ENCODE measurements around the gene PTPRN2. TPM values are rescaled to one million over a fixed set of nuclear protein-coding genes. Genes with fewer than 3 reads are reported as not detected.
A peak's percentile ranks its signal among the peaks of the same experiment; 100 is the strongest.
"Not testable (repeated sequence)": the region's sequence is repeated elsewhere in the genome, so short reads cannot be mapped to it uniquely, and the experiment has no call there.

PTPRN2 gene
- total RNA-seq, 8 experiments from 2014 or later = 0.10 to 19.7 (median 10.8) TPM; not detected in 1

DNA sequence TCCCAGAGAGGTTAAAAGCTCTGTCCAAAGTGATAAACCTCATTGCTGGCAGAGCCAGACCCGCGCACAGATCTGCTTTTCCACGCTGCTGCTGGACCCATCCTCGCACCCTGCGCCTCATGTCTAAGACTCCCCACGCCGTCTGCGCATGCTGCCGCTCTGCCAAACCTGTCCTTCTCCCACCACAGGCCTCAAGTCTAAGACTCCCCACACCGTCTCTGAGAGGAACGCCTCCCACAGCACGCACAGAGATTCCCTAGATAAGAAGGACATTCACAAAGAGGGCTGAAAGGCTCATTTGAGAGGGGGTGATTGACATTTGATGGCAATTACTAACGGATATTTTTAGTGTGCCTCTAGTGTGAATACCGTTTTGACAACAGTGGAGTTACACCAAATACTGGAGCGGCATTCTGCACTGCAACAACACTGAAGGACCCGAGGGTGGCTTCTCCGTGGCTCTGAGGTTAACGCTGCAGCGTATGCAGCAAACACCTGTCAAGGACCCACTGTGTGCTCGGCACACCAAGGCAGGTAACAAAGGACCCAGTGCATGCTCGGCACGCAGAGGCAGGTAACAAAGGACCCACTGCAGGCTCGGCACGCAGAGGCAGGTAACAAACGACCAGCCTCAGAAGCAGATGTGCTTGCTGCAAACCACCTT is 1019.4 kb downstream of the PTPRN2 start:
- WGBS, 10 experiments = 10 to 87% (median 72%) methylated on average over 1 to 17 of the region's 25 CpGs; no CpG with 5 or more reads in 2 of the 10 experiments
- Histone ChIP-seq H3K4me1 (replicated peaks in 1 of 2) (peaks cover 21 to 44% of the 10 kb centered on the region in 2 donors), H3K27ac (peak overlapping the region; percentile 64 to 94), H3K4me3 (peak overlapping the region; percentile 11 to 39 (median 24))
- peak in 2 of 8 experiments; percentile 2 to 6 for ATAC-seq (replicated peaks in 6 of 8)
- in situ Hi-C loops (cut with MboI; ENCODE audit: low pct_unique_long_range_greater_than_20kb in 2 of 9, low sequenced_read_pairs in 9 of 9, unreplicated experiment in 9 of 9) = no loop called here

DNA sequence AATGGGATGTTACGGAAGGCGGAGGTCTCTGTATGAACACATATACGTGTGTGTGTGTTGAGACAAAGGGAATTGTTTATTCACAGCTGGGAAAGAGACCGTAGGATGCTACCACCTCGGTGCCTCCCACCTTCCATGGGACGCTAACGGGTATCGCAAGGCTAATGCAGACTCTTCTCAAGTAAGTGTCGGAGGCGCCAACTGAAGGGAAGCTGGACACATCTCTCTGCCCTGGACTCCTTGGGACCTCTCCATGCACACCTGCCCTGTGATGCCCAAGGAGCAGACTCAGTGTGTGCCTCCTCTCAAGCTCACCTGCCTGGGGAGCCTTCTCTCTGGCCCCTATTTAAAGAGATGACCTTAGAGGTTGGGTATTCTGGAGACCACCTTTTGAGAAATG is 1020.0 kb downstream of the PTPRN2 start:
- 53 to 93% (median 75%) methylated on average over 3 to 10 of the region's 10 CpGs; no CpG with 5 or more reads in 2 of the 10 experiments for WGBS, 10 experiments
- in situ Hi-C loops (cut with MboI; ENCODE audit: low pct_unique_long_range_greater_than_20kb in 2 of 9, low sequenced_read_pairs in 9 of 9, unreplicated experiment in 9 of 9) = no loop called here
- Histone ChIP-seq H3K4me3 (no peak overlapping the region), H3K4me1 (replicated peaks in 1 of 2) (peaks cover 21 to 44% of the 10 kb centered on the region in 2 donors), H3K27ac (peak overlapping the region; percentile 64 to 94)
- no peak for ATAC-seq (replicated peaks in 6 of 8)

DNA sequence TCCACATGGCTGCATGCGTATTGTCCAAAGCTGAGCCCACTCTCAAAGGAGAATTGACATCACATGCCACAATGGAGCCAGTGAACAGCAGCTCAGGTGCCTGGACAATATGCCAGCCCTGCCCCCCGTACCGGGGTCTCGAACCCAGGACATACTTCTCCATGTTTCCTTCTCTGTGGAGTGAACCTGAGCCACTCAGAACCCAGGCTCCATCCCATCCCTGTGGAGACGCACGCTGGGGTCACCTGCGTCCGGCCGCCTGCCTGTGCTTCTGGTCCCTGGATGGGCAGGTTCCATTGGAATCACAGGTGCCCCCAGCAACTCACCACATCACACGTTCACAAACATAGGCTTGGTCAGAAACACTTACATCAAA is 1021.0 kb downstream of the PTPRN2 start:
- ATAC-seq (replicated peaks in 6 of 8) = no peak
- H3K27ac ChIP-seq = peak overlapping the region in 1 of 2 donors; percentile 39
- in situ Hi-C loops (cut with MboI; ENCODE audit: low pct_unique_long_range_greater_than_20kb in 2 of 9, low sequenced_read_pairs in 9 of 9, unreplicated experiment in 9 of 9) = no loop called here
- H3K4me1 ChIP-seq (replicated peaks in 1 of 2) = peaks cover 21 to 44% of the 10 kb centered on the region in 2 donors
- WGBS, 10 experiments = 0 to 83% (median 58%) methylated on average over 1 to 5 of the region's 10 CpGs; no CpG with 5 or more reads in 4 of the 10 experiments
- H3K4me3 ChIP-seq = no peak overlapping the region

DNA sequence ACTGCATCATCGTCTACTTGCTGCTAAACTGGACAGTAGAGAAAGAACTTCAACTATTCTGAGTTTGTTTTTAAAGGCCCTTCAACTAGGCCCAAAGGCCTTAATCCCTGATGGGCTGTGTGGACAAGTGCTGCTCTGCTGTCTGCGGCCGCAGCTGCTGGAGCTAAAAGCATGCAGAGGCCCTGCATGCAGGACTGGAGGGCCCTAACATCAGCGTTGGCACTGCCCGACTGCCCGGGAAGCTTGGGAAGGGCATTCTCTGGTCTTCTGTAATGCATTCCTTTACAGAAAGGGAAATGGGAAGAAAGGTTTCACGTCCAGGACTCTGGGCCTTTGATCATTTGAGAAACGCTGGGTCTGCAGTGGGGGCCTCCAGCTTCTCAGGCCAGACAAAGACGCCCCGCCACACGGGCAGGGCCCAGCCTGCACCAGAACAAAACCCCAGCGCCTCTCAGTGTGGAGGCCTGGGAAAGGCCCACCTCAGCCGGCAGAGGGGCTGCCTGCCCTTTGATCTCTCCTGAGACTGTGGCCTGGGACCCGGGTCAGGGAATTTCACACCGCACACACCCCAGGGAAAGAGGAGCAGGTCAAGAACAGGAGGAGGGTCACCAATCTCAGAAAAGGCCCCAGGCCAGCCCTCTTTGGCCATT is 1021.5 kb downstream of the PTPRN2 start:
- 43 to 83% (median 66%) methylated on average over 3 to 10 of the region's 15 CpGs; no CpG with 5 or more reads in 3 of the 10 experiments for WGBS, 10 experiments
- no peak for ATAC-seq (replicated peaks in 6 of 8)

DNA sequence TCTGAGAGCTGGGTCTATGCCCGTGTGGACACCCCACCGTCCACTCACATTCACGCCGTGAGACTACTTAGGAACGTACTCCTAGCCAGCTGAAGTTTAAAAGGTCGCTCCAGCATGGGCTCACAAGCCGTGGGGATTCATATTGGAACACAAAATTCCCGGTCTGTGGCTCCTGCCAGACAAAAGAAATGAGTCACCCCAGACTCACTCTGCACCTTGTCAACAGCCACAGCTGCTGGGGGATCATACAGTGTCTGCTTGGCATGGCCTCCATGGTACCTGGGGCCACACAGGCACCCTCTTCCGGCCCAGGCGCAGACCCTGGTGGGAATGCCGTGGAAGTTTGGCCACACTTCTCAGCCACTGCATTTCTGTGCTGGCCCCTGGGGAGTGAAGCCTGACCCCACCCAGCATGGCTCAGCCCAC is 1022.4 kb downstream of the PTPRN2 start:
- ATAC-seq (replicated peaks in 6 of 8) = no peak
- Histone ChIP-seq H3K4me1 (replicated peaks in 1 of 2) (peaks cover 21 to 41% of the 10 kb centered on the region in 2 donors), H3K4me3 (no peak overlapping the region), H3K27ac (no peak overlapping the region)
- WGBS, 10 experiments = 48 to 100% (median 74%) methylated on average over 1 to 8 of the region's 11 CpGs; no CpG with 5 or more reads in 5 of the 10 experiments
- in situ Hi-C loops (cut with MboI; ENCODE audit: low pct_unique_long_range_greater_than_20kb in 2 of 9, low sequenced_read_pairs in 9 of 9, unreplicated experiment in 9 of 9) = no loop called here

More for the DNA sequence above, 1021.5 kb downstream of the PTPRN2 start:
- peaks cover 21 to 44% of the 10 kb centered on the region in 2 donors for H3K4me1 ChIP-seq (replicated peaks in 1 of 2)
- in situ Hi-C loops (cut with MboI; ENCODE audit: low pct_unique_long_range_greater_than_20kb in 2 of 9, low sequenced_read_pairs in 9 of 9, unreplicated experiment in 9 of 9) = no loop called here
- H3K27ac ChIP-seq = peak overlapping the region in 1 of 2 donors; percentile 39
- no peak overlapping the region for H3K4me3 ChIP-seq

DNA sequence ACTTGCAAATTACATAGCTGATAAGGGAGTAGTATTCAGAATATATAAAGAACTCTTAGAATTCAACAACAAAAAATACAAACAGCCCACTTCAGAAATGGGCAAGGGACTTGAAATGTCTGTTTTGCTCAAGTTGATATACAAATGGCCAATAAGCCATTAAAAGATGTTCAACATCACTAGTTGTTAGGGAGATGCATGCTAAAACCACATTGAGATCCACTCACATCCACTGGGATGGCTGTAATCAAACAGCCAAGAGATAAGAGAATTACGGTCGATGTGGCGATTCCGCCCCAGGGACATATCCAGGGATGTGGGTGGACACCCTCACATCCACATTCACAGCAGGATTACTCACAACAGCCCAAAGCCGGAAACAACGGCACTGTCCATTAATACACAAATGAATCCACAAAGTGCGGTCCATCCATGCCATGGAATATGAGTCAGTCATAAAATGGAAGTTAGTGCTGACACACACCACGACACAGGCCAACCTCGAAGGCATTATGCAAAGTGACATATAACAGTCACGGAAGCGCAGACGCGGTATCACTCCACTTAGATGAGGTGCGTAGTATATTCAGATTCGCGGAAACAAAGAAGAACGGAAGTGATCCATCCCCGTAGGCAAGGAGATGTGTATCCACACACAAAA is 1023.0 kb downstream of the PTPRN2 start:
- Histone ChIP-seq H3K4me3 (no peak overlapping the region), H3K27ac (no peak overlapping the region), H3K4me1 (replicated peaks in 1 of 2) (peaks cover 21 to 38% of the 10 kb centered on the region in 2 donors)
- in situ Hi-C loops (cut with MboI; ENCODE audit: low pct_unique_long_range_greater_than_20kb in 2 of 9, low sequenced_read_pairs in 9 of 9, unreplicated experiment in 9 of 9) = no loop called here
- no peak for ATAC-seq (replicated peaks in 6 of 8)
- WGBS, 10 experiments = 70 to 97% (median 88%) methylated on average over 2 to 17 of the region's 18 CpGs; no CpG with 5 or more reads in 3 of the 10 experiments

DNA sequence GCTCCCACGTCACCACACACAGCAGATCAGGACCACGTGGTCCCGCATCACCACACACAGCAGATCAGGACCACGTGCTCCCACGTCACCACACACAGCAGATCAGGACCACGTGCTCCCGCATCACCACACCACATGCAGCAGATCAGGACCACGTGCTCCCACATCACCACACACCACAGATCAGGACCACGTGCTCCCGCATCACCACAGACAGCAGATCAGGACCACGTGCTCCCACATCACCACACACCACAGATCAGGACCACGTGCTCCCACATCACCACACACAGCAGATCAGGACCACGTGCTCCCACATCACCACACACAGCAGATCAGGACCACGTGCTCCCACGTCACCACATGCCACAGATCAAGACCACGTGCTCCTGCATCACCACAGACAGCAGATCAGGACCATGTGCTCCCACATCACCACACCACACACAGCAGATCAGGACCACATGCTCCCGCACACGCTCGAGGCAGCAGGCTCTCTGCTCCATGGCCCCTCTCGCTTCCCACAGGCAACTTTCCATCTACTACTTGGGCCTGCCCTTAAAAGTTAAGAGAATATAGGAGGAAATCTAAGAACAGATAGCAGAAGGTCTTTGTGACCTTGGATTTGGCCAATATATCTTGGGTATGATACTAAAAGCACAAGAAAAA is 1024.0 kb downstream of the PTPRN2 start:
- ATAC-seq (replicated peaks in 6 of 8); H3K27ac ChIP-seq; in situ Hi-C loops (cut with MboI; ENCODE audit: low pct_unique_long_range_greater_than_20kb in 2 of 9, low sequenced_read_pairs in 9 of 9, unreplicated experiment in 9 of 9); H3K4me3 ChIP-seq: not testable (repeated sequence)
- H3K4me1 ChIP-seq (replicated peaks in 1 of 2) = peaks cover 14 to 33% of the 10 kb centered on the region in 2 donors
- WGBS, 10 experiments = 70 to 100% (median 83%) methylated on average over 1 to 4 of the region's 20 CpGs; no CpG with 5 or more reads in 7 of the 10 experiments

DNA sequence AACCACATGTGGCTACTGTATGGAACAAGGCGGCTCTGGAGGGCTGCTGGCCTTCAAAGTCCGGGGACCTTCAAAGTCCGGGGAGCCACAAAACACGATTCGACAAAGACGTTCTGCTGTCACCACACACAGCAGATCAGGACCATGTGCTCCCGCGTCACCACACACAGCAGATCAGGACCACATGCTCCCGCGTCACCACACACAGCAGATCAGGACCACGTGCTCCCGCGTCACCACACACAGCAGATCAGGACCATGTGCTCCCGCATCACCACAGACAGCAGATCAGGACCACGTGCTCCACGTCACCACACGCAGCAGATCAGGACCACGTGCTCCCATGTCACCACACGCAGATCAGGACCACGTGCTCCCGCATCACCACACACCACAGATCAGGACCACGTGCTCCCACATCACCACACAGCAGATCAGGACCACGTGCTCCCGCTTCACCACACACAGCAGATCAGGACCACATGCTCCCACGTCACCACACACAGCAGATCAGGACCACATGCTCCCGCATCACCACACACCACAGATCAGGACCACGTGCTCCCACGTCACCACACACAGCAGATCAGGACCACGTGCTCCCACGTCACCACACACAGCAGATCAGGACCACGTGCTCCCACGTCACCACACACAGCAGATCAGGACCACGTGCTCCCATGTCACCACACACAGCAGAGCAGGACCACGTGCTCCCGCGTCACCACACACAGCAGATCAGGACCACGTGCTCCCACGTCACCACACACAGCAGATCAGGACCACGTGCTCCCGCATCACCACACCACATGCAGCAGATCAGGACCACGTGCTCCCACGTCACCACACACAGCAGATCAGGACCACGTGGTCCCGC is 1024.9 kb downstream of the PTPRN2 start:
- peaks cover 8 to 25% of the 10 kb centered on the region in 2 donors for H3K4me1 ChIP-seq (replicated peaks in 1 of 2)
- H3K27ac ChIP-seq; H3K4me3 ChIP-seq; in situ Hi-C loops (cut with MboI; ENCODE audit: low pct_unique_long_range_greater_than_20kb in 2 of 9, low sequenced_read_pairs in 9 of 9, unreplicated experiment in 9 of 9); ATAC-seq (replicated peaks in 6 of 8): not testable (repeated sequence)
- 50 to 100% (median 81%) methylated on average over 1 to 5 of the region's 44 CpGs; no CpG with 5 or more reads in 4 of the 10 experiments for WGBS, 10 experiments

DNA sequence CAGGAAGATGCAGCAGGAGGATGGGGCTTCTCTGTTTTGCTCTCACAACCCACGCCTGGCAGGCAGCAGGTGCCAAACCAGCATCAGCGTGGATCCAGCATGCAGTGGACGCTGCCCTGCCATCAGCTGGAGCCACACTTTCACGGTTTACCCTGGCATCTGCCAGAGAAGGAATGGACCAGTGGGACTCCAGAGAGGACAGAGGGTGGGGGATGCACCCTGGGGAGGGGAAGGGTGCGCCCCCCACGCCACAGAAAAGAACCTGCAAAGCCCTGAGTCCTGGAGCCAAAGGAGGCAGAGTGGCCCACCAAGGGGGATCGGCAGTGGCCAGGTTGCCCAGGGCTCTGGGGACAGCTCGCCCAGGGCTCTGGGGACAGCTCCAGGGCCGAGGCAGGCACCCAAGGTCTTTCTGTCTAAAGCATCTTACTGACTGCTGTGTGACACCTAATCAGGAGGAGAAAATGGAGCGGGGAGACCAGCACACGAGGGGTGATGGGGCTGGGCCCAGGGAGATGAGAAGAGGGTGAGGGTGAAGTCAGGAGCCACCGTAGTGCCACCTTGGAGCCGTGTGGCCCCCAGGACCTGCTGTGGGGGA is 1025.7 kb downstream of the PTPRN2 start:
- ATAC-seq (replicated peaks in 6 of 8) = no peak
- WGBS, 10 experiments = 0 to 90% (median 8%) methylated on average over 2 to 3 of the region's 13 CpGs; no CpG with 5 or more reads in 6 of the 10 experiments
- H3K27ac ChIP-seq = no peak overlapping the region
- no peak overlapping the region for H3K4me3 ChIP-seq
- H3K4me1 ChIP-seq (replicated peaks in 1 of 2) = peaks cover 3 to 16% of the 10 kb centered on the region in 2 donors
- in situ Hi-C loops (cut with MboI; ENCODE audit: low pct_unique_long_range_greater_than_20kb in 2 of 9, low sequenced_read_pairs in 9 of 9, unreplicated experiment in 9 of 9) = no loop called here

DNA sequence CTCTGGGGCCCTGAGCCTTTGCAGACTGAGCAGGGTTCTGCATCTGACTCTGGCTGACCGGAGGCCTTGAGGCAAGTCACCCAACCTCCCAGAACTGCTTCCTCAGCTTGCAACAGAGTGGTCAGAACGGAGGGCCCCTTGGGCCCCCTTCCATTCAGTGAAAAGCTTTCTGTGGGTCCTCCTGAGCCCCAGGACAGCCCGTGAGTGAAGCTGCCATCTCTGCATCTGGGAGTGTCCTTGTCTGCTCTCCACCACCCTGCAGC is 1026.2 kb downstream of the PTPRN2 start:
- no peak for ATAC-seq (replicated peaks in 6 of 8)
- in situ Hi-C loops (cut with MboI; ENCODE audit: low pct_unique_long_range_greater_than_20kb in 2 of 9, low sequenced_read_pairs in 9 of 9, unreplicated experiment in 9 of 9) = no loop called here
- no peak overlapping the region for H3K27ac ChIP-seq

DNA sequence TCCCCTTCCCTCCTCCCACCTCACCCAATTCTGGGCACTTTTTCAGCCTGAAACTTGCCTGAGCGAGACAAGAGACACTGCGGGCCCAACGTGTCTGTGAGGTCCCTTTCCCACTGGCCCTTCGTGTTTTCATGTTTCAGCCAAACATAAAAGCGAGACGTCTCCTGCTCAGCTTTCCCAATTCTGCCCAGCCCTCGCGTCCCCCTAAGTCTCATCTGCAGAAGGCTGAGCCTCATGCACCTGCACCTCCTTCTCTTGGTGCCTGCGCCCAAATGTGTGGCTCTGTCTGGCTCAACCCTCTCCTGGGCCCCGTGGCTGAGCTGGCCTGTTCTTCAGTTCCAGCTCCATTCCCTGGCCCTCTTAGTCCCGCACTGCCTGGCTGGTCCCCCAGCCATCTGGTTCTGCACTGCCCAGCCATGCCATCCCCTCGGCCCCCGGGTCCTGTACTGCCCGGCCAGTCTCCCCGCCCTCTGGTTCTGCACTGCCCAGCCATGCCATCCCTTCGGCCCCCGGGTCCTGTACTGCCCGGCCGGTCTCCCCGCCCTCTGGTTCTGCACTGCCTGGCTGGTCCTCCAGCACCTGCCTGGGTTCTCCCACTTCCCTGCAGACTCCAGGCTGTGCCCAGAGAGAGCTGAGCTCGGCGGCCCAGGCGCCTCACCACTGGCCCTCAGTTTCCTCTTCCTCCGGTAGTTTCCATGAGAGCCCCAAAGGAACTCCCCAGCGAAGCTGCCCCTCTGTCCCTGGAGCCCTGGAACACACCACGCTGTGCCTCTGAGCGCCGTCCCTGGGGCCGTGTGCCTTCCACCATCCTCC is 1026.7 kb downstream of the PTPRN2 start:
- Histone ChIP-seq H3K4me1 (replicated peaks in 1 of 2) (peaks cover 0 to 6% of the 10 kb centered on the region in 2 donors), H3K4me3 (no peak overlapping the region), H3K27ac (no peak overlapping the region)
- 33 to 97% (median 72%) methylated on average over 2 to 13 of the region's 29 CpGs; no CpG with 5 or more reads in 2 of the 10 experiments for WGBS, 10 experiments
- in situ Hi-C loops (cut with MboI; ENCODE audit: low pct_unique_long_range_greater_than_20kb in 2 of 9, low sequenced_read_pairs in 9 of 9, unreplicated experiment in 9 of 9) = no loop called here
- no peak for ATAC-seq (replicated peaks in 6 of 8)

More for the DNA sequence above, 1026.2 kb downstream of the PTPRN2 start:
- 0 to 78% (median 48%) methylated on average over 1 to 3 of the region's 3 CpGs; no CpG with 5 or more reads in 6 of the 10 experiments for WGBS, 10 experiments
- Histone ChIP-seq H3K4me3 (no peak overlapping the region), H3K4me1 (replicated peaks in 1 of 2) (peaks cover 3 to 11% of the 10 kb centered on the region in 2 donors)
